SH-SY5Y (cell line): ENCODE data around the gene RHBDD1.

Experiments
- GATA2 ChIP-seq: IDR thresholded peaks from 2 replicates; pipeline ENCODE4 v1.6.1; 2011; ENCODE audit warnings: mild to moderate bottlenecking, low read depth, low read length
- GATA3 ChIP-seq: IDR thresholded peaks from 2 replicates; pipeline ENCODE4 v1.6.1; 2011; ENCODE audit warnings: low read depth, mild to moderate bottlenecking, low read length, moderate library complexity

DNA sequence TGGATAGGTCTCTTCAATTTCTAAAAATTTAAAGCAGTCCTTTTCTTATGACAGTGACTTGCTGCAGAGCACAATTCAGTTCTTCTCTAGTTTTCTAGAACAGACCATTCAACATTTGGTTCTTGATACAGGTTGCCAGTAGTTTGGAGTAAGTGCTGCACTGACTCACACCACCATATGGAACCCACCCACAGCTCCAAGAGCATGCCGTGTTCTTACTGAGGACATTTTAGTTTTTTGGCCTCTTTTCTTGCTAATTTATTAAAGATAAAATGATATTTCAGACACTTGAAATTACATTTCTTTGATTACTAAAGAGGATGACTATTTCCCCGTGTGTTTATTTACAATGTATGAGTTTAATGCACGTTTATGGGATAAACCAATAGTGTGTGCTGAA is 208.1 kb downstream of the RHBDD1 start:
- no peak for TF ChIP-seq GATA2
- TF ChIP-seq GATA3, result no peak
